ENCODE measurements around the gene IP6K2. TPM values are rescaled to one million over a fixed set of nuclear protein-coding genes. Genes with fewer than 3 reads are reported as not detected.
A peak's percentile ranks its signal among the peaks of the same experiment; 100 is the strongest.

Gene IP6K2
- total RNA-seq, 1 experiment from 2014 or later, result 54.1 TPM

DNA sequence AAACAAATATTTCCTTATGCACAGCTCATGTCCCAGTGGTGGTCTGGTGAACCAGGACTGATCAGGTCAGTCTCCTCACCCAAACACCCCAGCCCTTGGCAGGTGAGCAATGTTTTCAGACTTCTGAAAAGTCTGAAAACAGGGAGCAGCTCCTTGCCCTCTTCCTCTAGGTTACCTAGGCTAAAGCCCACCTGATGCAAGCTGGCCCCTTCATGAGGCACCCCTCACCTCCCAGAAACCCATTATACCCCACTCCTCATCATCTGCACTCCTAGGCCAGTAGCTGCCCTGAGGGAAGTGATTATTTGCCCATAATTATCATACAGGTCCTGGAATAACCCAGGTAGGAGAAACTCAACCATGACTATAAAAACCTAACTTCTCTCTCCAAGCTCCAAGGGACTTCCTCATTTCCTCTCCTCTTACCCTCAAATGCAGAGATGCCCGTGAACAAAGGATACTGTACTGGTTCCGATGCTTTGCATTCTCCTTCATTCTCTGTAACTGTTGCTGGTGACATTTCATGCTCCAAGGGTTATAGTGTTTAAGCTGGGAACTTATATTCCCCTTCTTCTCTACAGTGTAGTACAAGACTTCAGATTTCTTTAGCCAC, 26.1 kb downstream of the IP6K2 start:
- no peak for DNase-seq (ENCODE audit: low read depth)

DNA sequence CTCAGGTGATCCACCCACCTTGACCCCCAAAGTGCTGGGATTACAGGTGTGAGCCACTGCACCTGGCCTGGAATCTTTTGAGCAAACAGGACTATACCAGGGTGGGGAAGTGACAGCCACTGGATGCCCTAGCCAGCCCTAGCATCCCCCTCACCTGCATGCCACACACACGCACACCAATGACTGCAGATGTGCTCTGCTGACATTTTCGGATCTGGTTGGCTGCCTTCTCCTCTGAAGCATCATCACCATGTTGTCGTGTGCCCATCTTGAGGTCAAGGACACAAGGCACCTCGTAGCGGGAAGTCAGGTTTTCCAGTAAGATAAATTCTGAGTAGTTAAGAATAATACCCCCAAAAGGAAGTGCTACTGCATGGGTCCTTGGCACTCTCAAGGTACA, 27.6 kb downstream of the IP6K2 start:
- no peak for DNase-seq (ENCODE audit: low read depth)

DNA sequence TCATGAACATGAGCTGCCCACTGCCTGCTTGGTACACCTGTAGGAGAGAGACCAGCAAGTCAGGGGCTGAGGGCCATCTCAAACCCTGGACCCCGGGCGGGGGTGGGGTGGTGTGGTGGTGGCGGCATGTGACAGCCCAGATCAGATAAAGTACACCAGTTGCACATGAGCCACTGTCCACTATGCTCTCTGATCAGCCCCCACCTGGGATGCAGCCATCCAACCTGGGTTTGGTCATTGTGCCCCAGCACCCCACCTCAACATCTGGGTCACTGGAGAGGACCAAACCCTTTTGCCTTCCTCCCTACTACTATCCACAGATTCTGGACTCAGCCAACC, 28.3 kb downstream of the IP6K2 start:
- no peak for DNase-seq (ENCODE audit: low read depth)

DNA sequence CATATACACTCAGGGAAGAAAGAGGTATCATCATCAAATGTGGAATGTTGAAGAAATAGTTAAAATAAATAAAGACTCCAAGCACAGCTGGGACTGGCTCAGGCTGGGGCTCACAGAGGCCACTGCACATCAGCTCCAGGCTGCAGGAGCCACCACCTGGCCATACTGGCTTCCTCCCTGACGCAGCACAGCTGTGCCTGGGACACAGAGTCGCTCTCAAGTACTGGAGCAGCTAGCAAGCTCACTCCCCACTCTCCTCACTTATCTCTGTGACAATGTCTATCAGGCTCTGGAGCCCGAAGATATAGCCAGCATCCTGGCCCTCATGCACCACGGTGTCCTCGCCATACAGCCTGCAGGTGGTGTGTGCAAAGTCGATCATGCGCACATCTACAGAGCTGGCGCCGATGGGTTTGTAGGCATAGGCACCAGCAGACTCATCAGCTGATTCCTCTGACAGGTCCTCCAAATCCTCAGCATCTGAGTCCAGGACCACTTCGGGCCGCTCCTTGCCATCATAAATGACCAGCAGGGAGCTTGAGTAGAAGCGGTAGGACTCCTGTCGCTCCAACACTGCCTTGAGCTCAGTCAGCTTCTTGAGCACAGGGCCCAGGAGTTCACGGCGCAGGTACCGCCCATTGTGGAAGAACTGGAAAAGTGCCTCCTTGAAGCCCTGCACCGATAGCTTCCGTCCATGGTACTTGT, 28.8 kb downstream of the IP6K2 start:
- no peak for DNase-seq (ENCODE audit: low read depth)

DNA sequence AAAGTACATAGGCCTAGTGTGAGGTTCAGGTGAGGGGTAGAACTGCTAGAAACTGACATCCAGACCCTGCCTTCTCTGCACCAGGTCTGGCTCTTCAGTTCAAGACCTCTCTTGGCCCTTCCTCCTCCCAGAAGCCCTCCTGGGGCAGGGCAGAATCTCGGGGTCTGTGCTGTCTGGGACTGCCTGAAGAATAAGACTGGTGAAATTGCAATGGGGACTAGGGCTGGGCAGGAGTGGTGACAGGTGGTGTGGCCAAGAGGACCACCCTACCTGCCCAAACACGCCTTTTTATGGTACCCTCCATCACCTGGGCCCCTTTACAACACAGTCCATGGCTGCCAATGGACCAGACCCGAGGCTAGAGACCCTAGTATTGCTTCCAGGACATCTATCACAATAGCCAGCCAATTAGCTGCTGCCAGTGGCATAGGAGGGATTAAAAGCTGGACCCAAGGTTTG, 29.8 kb downstream of the IP6K2 start:
- DNase-seq (ENCODE audit: low read depth), result no peak

DNA sequence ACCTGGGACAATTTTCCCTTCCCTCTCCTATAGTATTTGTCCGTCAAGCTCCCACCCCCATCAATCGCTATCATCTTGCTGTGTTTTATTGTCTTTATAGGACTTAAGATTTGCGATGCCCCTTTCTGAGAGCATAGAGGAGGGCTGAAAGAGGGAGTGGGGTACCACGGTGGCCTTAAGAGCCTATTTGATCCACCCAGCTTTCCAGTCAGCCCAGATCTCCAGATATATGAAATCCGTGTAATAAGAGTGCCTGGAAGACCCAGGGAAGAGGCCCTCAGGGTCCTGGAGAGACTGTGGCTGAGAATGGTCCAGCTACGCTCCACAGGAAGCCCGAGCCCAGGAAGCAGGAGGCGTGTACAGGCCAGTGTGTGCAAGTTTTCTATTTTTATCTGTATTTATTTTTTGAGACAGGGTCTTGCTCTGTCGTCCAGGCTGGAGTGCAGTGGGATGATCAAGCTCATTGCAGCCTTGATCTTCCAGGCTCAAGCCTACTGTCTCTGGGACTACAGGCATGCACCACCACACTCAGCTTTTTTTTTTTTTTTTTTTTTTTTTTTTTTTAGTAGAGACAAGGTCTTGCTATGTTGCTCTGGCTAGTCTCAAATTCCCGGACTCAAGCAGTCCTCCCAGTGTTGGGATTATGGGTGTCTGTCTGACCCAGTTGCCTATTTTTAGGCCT, 30.3 kb downstream of the IP6K2 start:
- peak; percentile 12 for DNase-seq (ENCODE audit: low read depth)

DNA sequence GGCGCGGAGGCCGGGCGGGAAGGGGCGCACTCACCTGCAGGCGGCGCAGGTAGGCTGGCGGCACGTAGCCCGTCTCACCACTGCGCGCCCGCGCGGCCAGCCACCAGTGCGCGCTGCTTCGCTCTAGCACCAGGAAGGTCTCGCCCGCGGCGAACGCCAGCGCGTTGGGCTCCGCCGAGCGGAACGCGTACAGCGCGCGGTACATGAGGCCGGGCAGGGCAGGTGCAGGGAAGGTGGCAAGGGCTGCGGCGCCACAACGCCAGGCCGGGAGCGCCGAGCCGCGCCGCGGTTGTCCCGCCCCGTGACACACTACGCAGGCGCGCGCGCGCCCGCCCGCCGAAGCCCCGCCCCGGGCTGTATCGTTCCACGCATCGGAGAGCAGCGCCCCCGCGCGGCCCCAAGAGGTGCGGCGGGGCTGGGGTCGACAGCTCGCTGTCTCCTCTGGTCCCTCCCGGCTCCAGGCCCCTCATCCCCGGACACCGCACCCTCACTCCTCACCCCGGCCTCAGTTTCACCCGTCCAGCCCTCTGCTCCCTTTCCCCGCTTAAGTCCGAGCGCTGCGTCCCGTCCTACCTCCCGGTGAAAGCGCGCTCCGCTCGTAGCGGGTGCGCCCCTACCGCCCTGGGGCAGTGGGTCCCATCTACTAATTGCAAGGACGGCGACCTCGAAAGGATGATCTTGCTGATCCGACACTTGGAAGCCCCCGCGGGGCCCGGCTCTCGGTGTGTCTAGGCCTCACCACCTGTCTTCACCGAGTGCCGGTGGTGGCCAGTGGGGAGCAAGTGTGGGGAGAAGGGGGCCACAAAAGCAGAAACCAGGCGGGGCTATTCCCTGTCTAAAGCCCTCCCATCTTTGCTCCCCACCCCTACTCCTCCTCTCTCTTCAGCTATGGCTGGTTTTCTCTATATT, 31.2 kb downstream of the IP6K2 start, which contains the start of gene NCKIPSD:
Gene NCKIPSD (minus strand): TSS at position 313 of the 909 bp plus-strand sequence. CDS start 108 bp downstream, at position 205.
- peak; percentile 72 for DNase-seq (ENCODE audit: low read depth)

DNA sequence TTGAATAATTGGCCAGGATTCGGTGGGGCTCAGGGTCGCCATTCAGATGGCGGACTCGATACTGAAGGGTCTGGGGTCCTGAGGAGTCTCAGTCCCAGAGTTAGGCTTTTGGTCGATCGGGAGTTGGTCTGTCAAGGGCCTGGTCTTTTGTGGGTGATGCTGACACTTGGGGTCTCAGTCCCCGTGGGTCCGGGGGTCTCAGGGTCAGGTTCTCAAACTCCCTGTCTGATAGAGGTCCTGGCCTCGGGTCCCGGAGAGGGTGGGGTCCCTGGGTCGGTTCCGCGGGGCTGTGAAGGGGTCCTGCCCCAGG, 31.8 kb downstream of the IP6K2 start:
- DNase-seq (ENCODE audit: low read depth), result no peak

DNA sequence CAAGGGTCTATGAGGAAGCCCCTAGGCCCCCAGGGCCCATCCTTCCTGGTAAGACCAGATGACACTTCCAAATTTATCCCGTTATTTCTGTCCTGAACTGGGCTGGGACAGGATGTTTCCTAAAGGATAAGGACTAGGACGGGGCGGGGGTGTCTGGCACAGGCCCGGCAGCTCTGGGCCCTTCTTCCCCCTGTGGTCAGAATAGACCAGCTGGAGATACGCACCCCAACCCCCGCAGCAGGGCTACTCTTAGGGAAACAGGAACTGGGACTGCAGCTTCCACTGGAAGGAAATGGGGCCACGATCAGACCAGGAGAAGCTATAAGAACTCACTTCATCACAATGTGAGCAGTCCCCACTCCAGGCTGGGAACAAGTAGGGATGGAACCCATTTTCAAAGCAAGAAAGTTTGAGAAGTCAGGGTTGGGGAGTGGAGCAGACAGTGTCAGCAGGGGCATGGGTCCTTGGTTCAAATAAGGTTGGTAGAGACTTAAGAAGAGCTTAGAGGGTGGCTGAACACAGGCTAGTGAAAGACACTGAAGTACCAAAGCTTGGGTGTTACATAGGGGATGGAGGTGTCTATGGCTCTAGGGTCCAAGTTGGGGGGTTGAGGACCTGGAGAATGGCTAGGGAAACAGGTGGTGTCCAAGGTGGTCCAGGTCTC, 32.4 kb downstream of the IP6K2 start:
- DNase-seq (ENCODE audit: low read depth), result no peak

DNA sequence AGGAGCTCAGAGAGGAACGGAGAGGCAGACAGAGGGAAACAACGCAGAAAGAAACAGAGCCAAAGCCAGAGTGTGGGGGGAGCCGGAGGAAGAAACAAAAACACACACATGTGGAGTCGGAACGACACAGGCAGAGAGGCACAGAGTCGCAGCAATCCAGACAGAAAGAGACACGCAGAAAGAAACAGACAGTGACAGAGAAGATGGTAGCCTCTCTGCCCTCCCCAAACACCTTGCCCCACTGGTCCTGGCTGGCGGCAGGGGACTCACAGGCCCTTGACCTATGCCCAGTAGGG, 33.0 kb downstream of the IP6K2 start:
- no peak for DNase-seq (ENCODE audit: low read depth)

DNA sequence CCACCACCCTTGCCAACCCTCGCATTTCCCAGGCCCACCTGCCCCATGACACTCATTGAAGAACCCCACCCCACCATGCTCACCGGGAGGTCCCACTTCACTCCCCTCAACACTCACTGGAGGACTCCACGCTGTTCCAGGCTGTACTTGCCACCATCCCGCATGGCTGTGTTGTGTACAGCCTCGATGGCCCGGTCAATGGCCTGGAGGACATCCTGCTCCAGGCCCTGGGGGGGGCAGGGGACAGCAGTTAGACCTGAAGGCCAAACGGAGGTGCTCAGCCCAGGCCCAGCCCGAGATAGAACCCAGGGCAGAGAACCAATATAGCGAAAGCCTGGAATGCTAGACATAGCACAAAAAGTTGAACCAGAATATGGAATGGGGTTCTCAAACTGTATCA, 34.2 kb downstream of the IP6K2 start:
- no peak for DNase-seq (ENCODE audit: low read depth)

DNA sequence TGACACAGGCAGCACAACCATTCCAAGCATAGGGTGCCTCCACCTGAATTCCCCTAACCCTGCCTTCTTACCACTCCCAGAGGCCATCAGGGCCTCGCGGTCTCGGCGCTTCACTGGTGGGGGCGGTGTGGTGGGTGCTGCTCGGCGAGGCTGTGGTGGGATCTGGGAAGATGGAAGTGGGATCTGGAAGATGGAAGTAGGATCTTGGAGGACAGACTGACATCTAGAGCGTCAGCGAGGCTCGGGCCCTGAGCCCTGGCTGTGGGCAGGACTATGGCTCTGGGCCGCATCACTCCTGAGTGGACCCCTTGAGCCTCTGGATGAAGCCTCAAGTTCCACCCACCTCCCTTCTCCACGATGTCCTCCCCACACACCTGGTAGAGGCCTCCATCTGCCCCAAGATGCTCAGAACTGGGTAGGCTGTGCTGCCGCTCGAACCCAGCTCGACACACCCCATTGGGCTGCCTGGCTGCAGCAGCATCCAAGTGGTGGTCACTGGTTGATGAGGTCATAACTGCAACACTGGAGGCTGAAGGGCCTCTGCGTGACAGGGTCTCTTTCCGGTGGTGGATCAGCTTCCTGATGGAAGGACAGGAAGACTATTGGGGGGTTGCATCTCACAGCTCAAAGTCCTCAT, 34.9 kb downstream of the IP6K2 start:
- no peak for DNase-seq (ENCODE audit: low read depth)

DNA sequence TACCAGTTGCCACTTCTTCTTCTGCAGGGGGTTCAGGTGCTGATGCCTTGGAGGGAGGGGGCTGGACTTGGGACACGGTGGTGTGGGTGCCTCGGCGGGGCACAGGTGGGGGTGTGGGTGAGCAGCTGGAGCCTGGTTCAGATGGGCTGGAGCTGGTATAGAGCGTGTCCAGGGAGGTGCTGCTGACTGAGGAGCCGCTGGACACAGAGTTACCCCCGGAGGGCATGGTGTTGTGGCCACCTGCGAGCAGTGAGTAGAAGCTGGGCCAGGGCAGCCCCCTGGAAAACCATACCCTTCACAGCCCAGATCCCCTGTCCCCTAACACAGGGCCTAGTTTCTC, 35.5 kb downstream of the IP6K2 start:
- no peak for DNase-seq (ENCODE audit: low read depth)

DNA sequence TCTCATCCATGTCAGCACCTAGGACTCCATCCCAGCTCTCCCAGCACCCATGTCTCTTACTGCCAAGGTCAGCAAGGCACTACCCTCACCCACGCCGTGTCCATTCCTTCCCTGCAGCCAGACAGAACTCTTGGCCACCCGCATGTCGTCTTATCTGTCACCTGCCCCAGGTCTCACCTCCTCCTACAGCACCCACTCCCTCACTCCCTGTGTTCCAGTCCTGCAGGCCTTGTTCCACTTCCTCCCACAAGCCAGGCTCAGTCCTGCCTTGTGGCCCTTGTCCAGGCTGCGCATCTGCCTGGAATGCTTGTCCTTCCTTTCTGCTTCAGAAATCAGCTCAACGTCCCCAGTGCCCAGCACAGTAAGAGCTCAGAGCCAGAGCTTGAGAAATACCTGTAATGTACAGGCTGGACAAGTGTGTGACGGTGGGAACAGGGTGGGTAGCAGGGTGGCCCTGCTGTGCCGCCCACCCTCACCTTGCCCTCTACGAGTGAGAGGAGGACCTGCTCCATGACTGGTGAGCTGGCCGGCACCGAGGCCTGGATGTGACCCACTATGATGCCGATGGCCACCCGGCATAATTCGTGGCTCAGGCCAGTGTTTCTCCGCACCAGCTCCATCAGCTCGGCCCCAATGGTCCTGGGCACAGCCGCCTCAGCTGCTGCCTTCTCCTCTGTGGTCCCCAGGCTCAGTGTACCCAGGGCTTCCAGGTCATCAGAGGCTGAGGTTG, 36.0 kb downstream of the IP6K2 start:
- DNase-seq (ENCODE audit: low read depth), result no peak

DNA sequence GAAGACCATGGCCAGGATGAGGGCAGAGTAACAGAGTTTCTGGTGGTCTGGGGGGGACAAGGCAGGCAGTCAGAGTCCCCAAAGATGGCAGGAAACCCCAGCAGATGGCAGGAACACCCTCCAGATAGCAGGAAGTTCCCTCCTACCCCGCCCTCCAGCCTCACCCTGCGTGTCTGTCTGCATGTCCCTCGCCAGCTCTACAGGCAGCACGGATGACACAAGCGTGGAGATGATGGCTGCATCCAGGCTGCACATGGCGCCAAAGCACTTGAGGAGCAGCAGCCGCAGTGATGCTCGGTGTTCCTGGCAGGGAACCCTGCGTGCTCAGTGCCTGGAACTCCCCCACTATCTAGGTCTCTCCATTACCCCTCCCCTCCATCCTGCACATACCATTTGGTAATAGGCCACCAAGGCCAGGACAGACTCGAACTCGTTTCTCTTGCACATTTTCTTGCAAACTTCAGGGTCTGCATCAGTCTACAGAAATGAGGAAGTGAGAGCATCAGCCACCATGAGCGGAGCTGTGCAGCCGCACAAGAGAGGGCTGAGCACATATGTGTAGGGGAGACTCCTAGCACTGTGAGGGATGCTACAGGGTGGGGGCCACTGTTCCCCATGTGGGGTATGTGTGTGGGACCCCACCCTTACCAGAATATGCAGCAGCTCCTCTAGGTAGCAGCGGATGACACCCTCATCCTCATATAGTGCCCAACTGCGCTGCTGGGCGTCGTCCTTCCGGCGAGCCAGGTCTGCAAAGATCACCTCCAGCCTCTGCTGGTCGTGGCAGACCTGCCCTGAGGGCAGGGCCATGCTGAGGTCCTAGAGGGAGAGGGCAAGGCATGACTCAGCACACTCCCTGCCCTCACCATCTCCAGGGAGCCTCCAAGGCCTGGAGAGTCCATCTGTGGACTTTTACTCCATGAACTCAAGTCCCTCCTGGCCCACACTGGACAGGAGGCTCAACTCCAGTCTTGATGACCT, 37.3 kb downstream of the IP6K2 start:
- DNase-seq (ENCODE audit: low read depth), result peak; percentile 27

DNA sequence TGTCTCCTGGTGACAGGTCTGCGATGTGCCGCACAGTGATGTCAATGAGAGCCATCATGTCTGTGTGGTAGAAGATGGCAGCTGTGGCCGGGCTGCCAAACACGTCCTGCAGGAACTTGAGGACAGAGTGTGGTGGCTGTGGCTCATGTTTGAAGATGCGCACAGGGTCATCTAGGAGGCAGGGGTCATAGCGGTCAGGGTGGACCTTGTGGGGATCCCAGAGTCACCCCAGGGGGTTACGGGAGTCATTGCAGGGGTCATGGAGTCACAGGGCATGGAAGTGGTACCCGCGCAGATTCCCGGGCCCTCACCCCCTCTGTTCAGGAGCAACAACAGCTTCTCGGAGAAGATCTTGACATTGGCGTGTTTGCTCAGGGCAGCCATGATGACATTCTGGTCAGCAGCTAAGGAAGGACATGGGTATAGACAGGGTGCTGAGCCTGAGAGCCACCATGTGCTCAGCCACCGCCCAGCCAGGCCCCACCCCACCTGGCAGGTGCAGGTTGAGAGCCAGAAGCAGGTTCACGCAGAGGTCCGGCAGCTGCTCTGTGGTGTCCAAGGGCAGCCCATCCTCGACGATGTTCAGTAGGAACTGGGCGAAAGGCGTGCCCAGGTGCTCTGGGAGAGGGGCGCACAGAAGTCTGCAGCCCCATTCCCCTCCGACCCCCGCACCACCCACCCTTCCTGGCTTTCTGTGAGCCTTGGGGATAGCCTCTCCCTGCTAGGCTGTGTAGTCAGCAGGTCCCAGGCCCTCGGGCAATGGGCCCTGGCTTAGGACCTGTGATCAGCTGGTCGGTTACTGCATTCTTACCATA, 38.2 kb downstream of the IP6K2 start:
- no peak for DNase-seq (ENCODE audit: low read depth)

DNA sequence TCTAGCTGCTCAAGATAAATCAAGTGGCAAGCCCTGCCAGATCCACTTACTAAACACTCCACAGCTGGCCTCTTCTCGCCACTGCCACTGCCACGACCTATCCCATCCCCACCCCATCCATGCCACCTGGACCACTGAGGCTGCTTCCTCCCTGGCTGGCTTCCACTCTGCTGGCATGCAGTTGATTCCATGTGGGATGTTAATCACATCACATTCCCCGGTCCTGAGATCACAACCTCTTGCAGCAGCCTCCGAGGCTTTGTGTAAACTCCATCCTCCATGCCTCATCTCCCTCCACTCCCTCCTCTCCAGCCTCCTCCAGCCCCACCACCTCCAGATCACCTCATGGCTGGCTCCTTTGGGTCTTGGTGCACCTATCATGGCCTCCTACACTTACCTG, 39.0 kb downstream of the IP6K2 start:
- peak; percentile 27 for DNase-seq (ENCODE audit: low read depth)

DNA sequence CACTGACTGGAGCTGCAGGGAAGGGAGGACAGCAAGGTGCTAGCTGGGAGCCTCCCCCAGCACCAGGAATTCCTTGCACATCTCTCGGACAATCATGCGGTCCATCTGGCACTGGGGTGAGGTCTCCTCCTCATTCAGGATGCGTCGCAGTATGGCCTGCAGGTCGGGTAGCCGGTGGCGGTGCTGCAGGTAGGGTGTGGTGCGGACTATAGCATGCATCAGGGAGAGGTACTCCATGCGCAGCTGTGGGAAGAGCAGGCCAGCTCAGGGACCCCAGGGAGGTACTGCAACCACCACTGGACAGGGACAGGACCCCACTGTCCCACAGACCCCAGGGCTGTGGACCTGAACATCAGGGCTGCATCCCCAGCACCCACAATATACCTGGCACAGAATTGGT, 42.5 kb downstream of the IP6K2 start:
- DNase-seq (ENCODE audit: low read depth), result no peak

DNA sequence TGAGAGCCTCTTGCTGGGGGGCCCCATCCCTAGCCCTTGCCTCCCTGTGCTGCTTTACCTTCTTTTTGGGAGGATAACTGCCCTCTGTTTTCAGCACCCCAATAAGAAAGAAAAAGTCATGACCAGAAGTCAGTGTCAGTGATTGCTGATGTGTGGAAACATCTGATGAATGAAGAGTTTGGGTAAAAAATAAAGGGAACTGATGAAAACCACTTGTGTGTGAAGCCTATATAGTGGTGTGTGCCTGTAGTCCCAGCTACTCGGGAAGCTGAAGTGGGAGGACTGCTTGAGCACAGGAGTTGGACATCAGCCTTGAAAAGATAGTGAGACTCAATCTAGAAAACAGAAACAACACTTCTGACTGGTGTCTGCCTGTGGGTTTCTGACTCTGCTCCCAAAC, 44.5 kb downstream of the IP6K2 start:
- DNase-seq (ENCODE audit: low read depth), result no peak

Data from M059J (cell line).